Esophagus squamous epithelium (tissue), 5 donors: ENCODE measurements around the gene GTF3C1. TPM values are rescaled to one million over a fixed set of nuclear protein-coding genes. Genes with fewer than 3 reads are reported as not detected.

ENCODE experiments used
- DNase-seq: peaks from one replicate; lab custom pipeline; 2025; lab: John Stamatoyannopoulos, UW
- H3K27ac ChIP-seq, 4 donors: fragments of 200-600 bp; sonication (generic); one replicate each; pipeline ENCODE4 v1.5.1; 2016 to 2019; ENCODE audit warnings: mild to moderate bottlenecking in 1 of 4
- H3K27me3 ChIP-seq, 4 donors: fragments of 200-600 bp; sonication (generic); 1 replicate in 3 of 4; 2 replicates in 1 of 4; pipeline versions ENCODE4 v1.5.1 to v1.6.0; 2017 to 2021; ENCODE audit warnings: antibody characterized with exemption in 1 of 4
- H3K36me3 ChIP-seq, 3 donors: fragments of 200-600 bp; sonication (generic); one replicate each; pipeline ENCODE4 v1.5.1; 2016 to 2019
- H3K4me1 ChIP-seq, 3 donors: fragments of 200-600 bp; sonication (generic); one replicate each; pipeline ENCODE4 v1.5.1; 2017 to 2019
- H3K4me3 ChIP-seq, 4 donors: fragments of 200-600 bp; sonication (generic); 1 replicate in 3 of 4; 2 replicates in 1 of 4; pipeline ENCODE4 v1.5.1; 2016 to 2019; ENCODE audit warnings: mild to moderate bottlenecking in 2 of 4, moderate library complexity in 1 of 4
- H3K9me3 ChIP-seq, 3 donors: fragments of 200-600 bp; sonication (generic); one replicate each; pipeline ENCODE4 v1.5.1; 2016 to 2019
- POLR2A ChIP-seq, 4 donors: fragments of 450-650 bp; IDR thresholded peaks; one replicate each; pipeline ENCODE4 v1.6.1; 2017; ENCODE audit warnings: antibody characterized with exemption in 4 of 4, mild to moderate bottlenecking in 4 of 4, moderate library complexity in 3 of 4
- WGBS, 2 donors: methylation state at CpG; one replicate each; pipeline ENCODE4 v1.1.5; 2018; 5-methylcytosine and 5-hydroxymethylcytosine counted together
- intact Hi-C: fragments of 100-400 bp; cut with DNase I; formaldehyde crosslinking; loops from one replicate; pipeline ENCODE4 v1.15.0; 2022
- total RNA-seq, 4 donors: library from RNA; depleted of rRNA; stranded (reverse); fragments of >200 nt; gene quantifications; one replicate each; pipeline ENCODE4 v1.1.0, GENCODE V29; 2016
- TF ChIP-seq, protein P1 (sequence below), 6 experiments: fragments of 450-650 bp in 4 of 6; fragments of 200-600 bp in 2 of 6; sonication (generic) in 2 of 6; IDR thresholded peaks; one replicate each; pipeline ENCODE4 v1.5.1; 2016 to 2019; ENCODE audit warnings: antibody characterized with exemption in 6 of 6, mild to moderate bottlenecking in 4 of 6, moderate library complexity in 4 of 6
- donor health status: DM: yes; HTN: yes; CAD: no.

Gene GTF3C1
- total RNA-seq, 4 donors from 2014 or later, result 76.5 to 171 (median 84.9) TPM

GRCh38 chr16:27517664-27518063, 32.0 kb downstream of the GTF3C1 start:
- Histone ChIP-seq H3K27ac (no peak overlapping the region), H3K9me3 (no peaks in the 10 kb centered on the region), H3K4me1 (peaks cover 0 to 8% (median 0%) of the 10 kb centered on the region in 3 donors), H3K36me3 (peaks cover 0 to 100% (median 6%) of the 10 kb centered on the region in 3 donors), H3K4me3 (no peak overlapping the region), H3K27me3 (no peaks in the 10 kb centered on the region)
- TF ChIP-seq POLR2A (IDR thresholded peaks at IDR 0.05), result no peak
- TF ChIP-seq, protein P1, sequence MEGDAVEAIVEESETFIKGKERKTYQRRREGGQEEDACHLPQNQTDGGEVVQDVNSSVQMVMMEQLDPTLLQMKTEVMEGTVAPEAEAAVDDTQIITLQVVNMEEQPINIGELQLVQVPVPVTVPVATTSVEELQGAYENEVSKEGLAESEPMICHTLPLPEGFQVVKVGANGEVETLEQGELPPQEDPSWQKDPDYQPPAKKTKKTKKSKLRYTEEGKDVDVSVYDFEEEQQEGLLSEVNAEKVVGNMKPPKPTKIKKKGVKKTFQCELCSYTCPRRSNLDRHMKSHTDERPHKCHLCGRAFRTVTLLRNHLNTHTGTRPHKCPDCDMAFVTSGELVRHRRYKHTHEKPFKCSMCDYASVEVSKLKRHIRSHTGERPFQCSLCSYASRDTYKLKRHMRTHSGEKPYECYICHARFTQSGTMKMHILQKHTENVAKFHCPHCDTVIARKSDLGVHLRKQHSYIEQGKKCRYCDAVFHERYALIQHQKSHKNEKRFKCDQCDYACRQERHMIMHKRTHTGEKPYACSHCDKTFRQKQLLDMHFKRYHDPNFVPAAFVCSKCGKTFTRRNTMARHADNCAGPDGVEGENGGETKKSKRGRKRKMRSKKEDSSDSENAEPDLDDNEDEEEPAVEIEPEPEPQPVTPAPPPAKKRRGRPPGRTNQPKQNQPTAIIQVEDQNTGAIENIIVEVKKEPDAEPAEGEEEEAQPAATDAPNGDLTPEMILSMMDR (IDR thresholded peaks at IDR 0.05), result no peak
- no peak for DNase-seq
- 93% methylated on average over 7 of the region's 7 CpGs for WGBS, 2 donors
- intact Hi-C loops, result no loop called here

GRCh38 chr16:27516365-27516764, 33.3 kb downstream of the GTF3C1 start:
- Histone ChIP-seq H3K4me3 (no peak overlapping the region), H3K9me3 (no peaks in the 10 kb centered on the region), H3K27ac (no peak overlapping the region), H3K36me3 (peaks cover 5 to 100% (median 8%) of the 10 kb centered on the region in 3 donors), H3K27me3 (no peaks in the 10 kb centered on the region), H3K4me1 (peaks cover 0 to 5% (median 0%) of the 10 kb centered on the region in 3 donors)
- TF ChIP-seq, protein P1 (IDR thresholded peaks at IDR 0.05), result no peak
- intact Hi-C loops, result no loop called here
- WGBS, 2 donors, result 86 to 90% methylated on average over 7 to 11 of the region's 11 CpGs
- DNase-seq, result no peak

GRCh38 chr16:27515874-27516353, 33.8 kb downstream of the GTF3C1 start:
- DNase-seq, result no peak
- Histone ChIP-seq H3K27ac (no peak overlapping the region), H3K4me3 (no peak overlapping the region), H3K36me3 (peaks cover 9 to 100% (median 13%) of the 10 kb centered on the region in 3 donors), H3K9me3 (no peaks in the 10 kb centered on the region), H3K27me3 (no peaks in the 10 kb centered on the region), H3K4me1 (peaks cover 0 to 2% (median 0%) of the 10 kb centered on the region in 3 donors)
- TF ChIP-seq, protein P1 (IDR thresholded peaks at IDR 0.05), result peak in 5 of 6 experiments; percentile 27 to 70 (median 41)
- TF ChIP-seq POLR2A (IDR thresholded peaks at IDR 0.05), result no peak
- 60 to 77% methylated on average over 1 to 3 of the region's 9 CpGs for WGBS, 2 donors
- intact Hi-C loops, result no loop called here

GRCh38 chr16:27514806-27515205, 34.9 kb downstream of the GTF3C1 start:
- no peak overlapping the region for H3K27ac ChIP-seq
- H3K27me3 ChIP-seq, result no peaks in the 10 kb centered on the region
- no peaks in the 10 kb centered on the region for H3K4me1 ChIP-seq
- TF ChIP-seq, protein P1 (IDR thresholded peaks at IDR 0.05), result no peak
- TF ChIP-seq POLR2A (IDR thresholded peaks at IDR 0.05), result no peak
- H3K36me3 ChIP-seq, result peaks cover 13 to 100% (median 20%) of the 10 kb centered on the region in 3 donors
- whole genome bisulfite sequencing, 2 donors, result 79 to 86% methylated on average over 11 to 12 of the region's 12 CpGs
- no peak overlapping the region for H3K4me3 ChIP-seq
- no peaks in the 10 kb centered on the region for H3K9me3 ChIP-seq
- intact Hi-C loops, result no loop called here
- no peak for DNase-seq

- Histone ChIP-seq H3K27me3 (no peaks in the 10 kb centered on the region), H3K4me1 (no peaks in the 10 kb centered on the region), H3K36me3 (peaks cover 32 to 100% (median 37%) of the 10 kb centered on the region in 3 donors), H3K4me3 (no peak overlapping the region), H3K27ac (no peak overlapping the region), H3K9me3 (no peaks in the 10 kb centered on the region)
- intact Hi-C loops, result no loop called here
- no peak for DNase-seq
- TF ChIP-seq POLR2A (IDR thresholded peaks at IDR 0.05), result no peak
- TF ChIP-seq, protein P1 (IDR thresholded peaks at IDR 0.05), result no peak
- WGBS, 2 donors, result 84 to 86% methylated on average over 15 to 21 of the region's 22 CpGs
Observed at GRCh38 chr16:27511657-27512448, 37.9 kb downstream of the GTF3C1 start.
